A549 (cell line): ENCODE measurements around the gene MAP3K4.

Source experiments
- CTCF ChIP-seq: fragments of >200 bp; sonication (Bioruptor Twin); formaldehyde crosslinking; IDR thresholded peaks from 3 replicates; pipeline ENCODE4 v1.5.1; 2016
- EP300 ChIP-seq, 2 experiments: fragments of >200 bp; sonication (Bioruptor Twin); formaldehyde crosslinking; IDR thresholded peaks; 2 replicates in 1 of 2; 3 replicates in 1 of 2; pipeline ENCODE4 v1.6.1; 2016 to 2017
- MYC ChIP-seq: IDR thresholded peaks from 2 replicates; pipeline ENCODE4 v1.6.1; 2012; ENCODE audit warnings: mild to moderate bottlenecking, inconsistent platforms, low read length, improper control_type of control experiment, borderline replicate concordance
- POLR2AphosphoS2 ChIP-seq: conservative IDR thresholded peaks from 2 replicates; pipeline ENCODE4 v1.6.1; 2012; ENCODE audit warnings: low read length, improper control_type of control experiment, inconsistent platforms
- RFX5 ChIP-seq: fragments of 450-650 bp; IDR thresholded peaks from 2 replicates; pipeline ENCODE4 v1.7.1; 2014; ENCODE audit warnings: antibody characterized with exemption, mild to moderate bottlenecking, moderate library complexity
- SMC3 ChIP-seq: fragments of >200 bp; sonication (Bioruptor Twin); formaldehyde crosslinking; IDR thresholded peaks from 3 replicates; pipeline ENCODE4 v1.6.1; 2018; ENCODE audit warnings: inconsistent platforms
- USF2 ChIP-seq: fragments of 450-650 bp; IDR thresholded peaks from 2 replicates; pipeline ENCODE4 v1.6.1; 2014; ENCODE audit warnings: antibody characterized with exemption
- TF ChIP-seq, protein P1 (sequence below): IDR thresholded peaks from 2 replicates; pipeline ENCODE4 v1.6.1; 2012

- TF ChIP-seq SMC3 (no peak), CTCF (no peak), MYC (no peak), RFX5 (no peak), USF2 (no peak), EP300 (IDR thresholded peaks at IDR 0.05) (no peak), POLR2AphosphoS2 (no peak)
- TF ChIP-seq, protein P1, sequence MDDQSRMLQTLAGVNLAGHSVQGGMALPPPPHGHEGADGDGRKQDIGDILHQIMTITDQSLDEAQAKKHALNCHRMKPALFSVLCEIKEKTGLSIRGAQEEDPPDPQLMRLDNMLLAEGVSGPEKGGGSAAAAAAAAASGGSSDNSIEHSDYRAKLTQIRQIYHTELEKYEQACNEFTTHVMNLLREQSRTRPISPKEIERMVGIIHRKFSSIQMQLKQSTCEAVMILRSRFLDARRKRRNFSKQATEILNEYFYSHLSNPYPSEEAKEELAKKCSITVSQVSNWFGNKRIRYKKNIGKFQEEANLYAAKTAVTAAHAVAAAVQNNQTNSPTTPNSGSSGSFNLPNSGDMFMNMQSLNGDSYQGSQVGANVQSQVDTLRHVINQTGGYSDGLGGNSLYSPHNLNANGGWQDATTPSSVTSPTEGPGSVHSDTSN, result no peak
Measured at GRCh38 chr6:161141173-161141572, 149.6 kb downstream of the MAP3K4 start.
